RWPE2 (cell line): ENCODE measurements around the gene ANKRD16.

Experiments used
- ATAC-seq: fragments of 200-7000 bp; cut with Tn5 transposase; 3 replicates; pipeline ENCODE4 v1.9.1; 2021; ENCODE audit warnings: low read depth
- DNase-seq: peaks from one replicate; pipeline ENCODE4 v3.0.0-alpha.2; 2020; ENCODE audit warnings: low spot score
- H3K27ac ChIP-seq: fragments of 450-650 bp; 2 replicates; pipeline ENCODE4 v1.5.1; 2017; ENCODE audit warnings: mild to moderate bottlenecking; ENCODE audit not compliant: poor library complexity, severe bottlenecking
- H3K27me3 ChIP-seq: fragments of 250-450 bp; sonication (Bioruptor Pico); 2 replicates; pipeline ENCODE4 v1.5.1; 2021; ENCODE audit warnings: mild to moderate bottlenecking, moderate library complexity; ENCODE audit not compliant: insufficient read depth, poor library complexity, severe bottlenecking
- H3K36me3 ChIP-seq: fragments of 250-450 bp; sonication (Bioruptor Pico); 2 replicates; pipeline ENCODE4 v1.5.1; 2020; ENCODE audit warnings: low read depth, mild to moderate bottlenecking, moderate library complexity
- H3K4me1 ChIP-seq: fragments of 250-450 bp; sonication (Bioruptor Pico); 2 replicates; pipeline ENCODE4 v1.5.1; 2021; ENCODE audit warnings: mild to moderate bottlenecking, moderate library complexity; ENCODE audit not compliant: insufficient read depth, poor library complexity, severe bottlenecking
- H3K4me3 ChIP-seq: fragments of 250-450 bp; sonication (Bioruptor Pico); 2 replicates; pipeline ENCODE4 v1.5.1; 2021; ENCODE audit warnings: mild to moderate bottlenecking, moderate library complexity; ENCODE audit not compliant: severe bottlenecking
- H3K9me3 ChIP-seq: fragments of 250-450 bp; sonication (Bioruptor Pico); 2 replicates; pipeline ENCODE4 v1.5.1; 2021; ENCODE audit warnings: mild to moderate bottlenecking, moderate library complexity; ENCODE audit not compliant: severe bottlenecking
- CTCF ChIP-seq: fragments of 450-650 bp; IDR thresholded peaks from one replicate; pipeline ENCODE4 v1.5.1; 2017; ENCODE audit warnings: mild to moderate bottlenecking, moderate library complexity; ENCODE audit not compliant: poor library complexity, severe bottlenecking

ANKRD16 gene

DNA sequence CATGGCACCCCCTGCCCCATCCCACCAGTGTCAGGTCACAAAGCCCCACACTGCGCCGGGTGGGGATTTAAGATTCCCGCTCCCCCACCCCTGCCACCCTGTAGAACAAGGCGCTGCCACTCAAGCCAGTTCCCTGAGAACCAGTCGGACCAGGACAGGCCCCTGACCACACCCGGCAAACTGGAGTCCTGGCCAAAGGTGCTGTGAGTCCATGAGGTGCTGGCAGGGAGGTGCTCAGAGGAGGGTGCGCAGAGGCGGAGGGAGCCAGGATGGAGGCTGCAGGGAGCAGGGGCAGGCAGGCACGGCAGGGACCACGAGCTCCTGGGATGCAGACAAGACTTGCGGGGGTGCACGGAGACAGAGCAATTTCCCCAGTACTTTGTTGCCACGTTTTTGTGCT is 56.7 kb downstream of the ANKRD16 start:
- Histone ChIP-seq H3K4me1 (no peaks in the 10 kb centered on the region), H3K27me3 (no peaks in the 10 kb centered on the region), H3K27ac (no peak overlapping the region), H3K4me3 (no peak overlapping the region), H3K9me3 (no peaks in the 10 kb centered on the region), H3K36me3 (no peaks in the 10 kb centered on the region)
- DNase-seq (no peak), ATAC-seq (no peak)
- TF ChIP-seq CTCF, result no peak

- H3K27ac ChIP-seq, result no peak overlapping the region
- H3K4me1 ChIP-seq, result no peaks in the 10 kb centered on the region
- TF ChIP-seq CTCF, result no peak
- H3K27me3 ChIP-seq, result no peaks in the 10 kb centered on the region
- no peak overlapping the region for H3K4me3 ChIP-seq
- H3K36me3 ChIP-seq, result no peaks in the 10 kb centered on the region
- ATAC-seq, result no peak
- no peaks in the 10 kb centered on the region for H3K9me3 ChIP-seq
- no peak for DNase-seq
Measured at GRCh38 chr10:5831446-5831782, 58.3 kb downstream of the ANKRD16 start.

DNA sequence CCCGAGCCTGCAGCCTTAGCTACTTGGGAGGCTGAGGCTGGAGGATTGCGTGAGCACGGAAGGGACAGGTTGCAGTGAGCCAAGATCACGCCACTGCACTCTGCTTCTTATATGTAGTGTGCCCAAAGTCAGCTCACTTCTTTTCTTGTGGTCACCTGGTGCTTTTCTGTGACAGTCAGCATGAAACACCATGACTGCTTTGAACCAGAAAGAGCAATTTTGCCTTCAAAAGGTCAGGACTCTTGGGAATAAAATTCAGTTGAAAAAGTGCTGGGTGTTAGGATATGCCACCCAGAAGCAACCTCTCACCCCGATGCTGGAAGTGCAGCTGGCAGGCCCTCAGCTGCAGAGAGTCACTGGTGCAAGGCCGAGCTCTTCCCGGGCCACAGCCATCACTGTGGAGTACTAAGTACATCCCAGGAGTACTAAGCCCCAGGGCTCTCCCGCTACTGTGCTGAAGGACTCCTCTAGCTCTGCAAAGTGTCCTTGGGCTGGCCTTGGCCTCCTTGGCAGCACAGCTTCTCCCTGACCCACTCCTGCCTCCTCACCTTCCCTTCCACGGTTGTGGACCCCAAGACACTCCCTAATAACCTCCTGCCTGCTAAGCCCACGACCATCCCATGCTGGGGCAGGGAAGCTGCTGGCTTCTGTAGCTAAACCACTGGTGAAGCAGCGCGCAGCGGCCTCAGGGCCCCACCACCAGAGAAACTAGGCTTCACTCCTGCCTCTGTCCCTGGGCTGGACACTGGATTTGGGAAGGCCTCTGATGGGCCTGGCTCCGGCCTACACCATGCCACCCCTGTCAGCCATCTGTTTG is 58.9 kb downstream of the ANKRD16 start:
- no peak for TF ChIP-seq CTCF
- no peak for ATAC-seq
- Histone ChIP-seq H3K4me1 (no peaks in the 10 kb centered on the region), H3K27ac (no peak overlapping the region), H3K27me3 (no peaks in the 10 kb centered on the region), H3K9me3 (no peaks in the 10 kb centered on the region), H3K4me3 (no peak overlapping the region), H3K36me3 (no peaks in the 10 kb centered on the region)
- no peak for DNase-seq

DNA sequence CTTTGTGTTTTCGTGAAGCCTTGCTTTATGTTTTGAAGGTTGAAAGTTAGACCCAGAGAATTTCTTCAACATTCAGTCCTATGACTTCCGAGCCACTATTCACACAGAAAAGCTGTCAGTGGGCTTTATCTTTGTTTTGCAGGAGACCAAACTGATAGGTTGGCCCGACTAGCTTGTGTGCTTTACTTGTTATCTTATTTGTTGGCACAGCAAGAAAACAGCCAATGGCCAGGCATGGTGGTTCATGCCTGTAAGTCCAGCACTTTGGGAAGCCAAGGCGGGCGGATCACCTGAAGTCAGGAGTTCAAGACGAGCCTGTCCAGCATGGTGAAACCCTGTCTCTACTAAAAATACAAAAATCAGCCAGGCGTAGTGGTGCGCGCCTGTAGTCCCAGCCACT is 60.4 kb downstream of the ANKRD16 start:
- Histone ChIP-seq H3K36me3 (no peaks in the 10 kb centered on the region), H3K27ac (no peak overlapping the region), H3K4me3 (no peak overlapping the region), H3K27me3 (no peaks in the 10 kb centered on the region), H3K9me3 (no peaks in the 10 kb centered on the region), H3K4me1 (no peaks in the 10 kb centered on the region)
- ATAC-seq (no peak), DNase-seq (no peak)
- no peak for TF ChIP-seq CTCF

- Histone ChIP-seq H3K9me3 (no peaks in the 10 kb centered on the region), H3K36me3 (no peaks in the 10 kb centered on the region), H3K4me1 (no peaks in the 10 kb centered on the region), H3K27ac (no peak overlapping the region), H3K27me3 (no peaks in the 10 kb centered on the region), H3K4me3 (no peak overlapping the region)
- ATAC-seq (no peak), DNase-seq (no peak)
- TF ChIP-seq CTCF, result no peak
Measured at GRCh38 chr10:5828725-5829124, 61.0 kb downstream of the ANKRD16 start.
